ENCODE data around the gene ZNF646. TPM values are rescaled to one million over a fixed set of nuclear protein-coding genes. Genes with fewer than 3 reads are reported as not detected.

Gene ZNF646
- total and polyA plus RNA-seq, 2 of the 13 experiments (the other 11 are each of a cell fraction or from before 2014, with no cell fraction given): 3.4 to 10.9 TPM

- TF ChIP-seq FOXO4 (CRISPR knock-in tag; conservative IDR thresholded peaks at IDR 0.05) (no peak), ZNF740 (CRISPR knock-in tag; IDR thresholded peaks at IDR 0.05) (0 out of 2 replicates have a peak, but pooled peaks have one; percentile 30), MIER3 (CRISPR knock-in tag; IDR thresholded peaks at IDR 0.05; ENCODE audit: borderline replicate concordance) (no peak), BHLHE40 (IDR thresholded peaks at IDR 0.05; ENCODE audit: low read length) (no peak; the same call in 1 of the 2 replicates), U2AF1 (optimal IDR thresholded peaks at IDR 0.05; ENCODE audit: low read depth, low read length) (no peak), RAD21 (CRISPR knock-in tag; IDR thresholded peaks at IDR 0.05) (no peak), TOPORS (CRISPR knock-in tag; IDR thresholded peaks at IDR 0.05) (no peak; the same call in 1 of the 2 replicates), ZNF451 (CRISPR knock-in tag; IDR thresholded peaks at IDR 0.05) (no peak; the same call in 1 of the 2 replicates), POLR2A (IDR thresholded peaks at IDR 0.05; ENCODE audit: insufficient read depth in 1 of 2, low read depth in 2 of 2, low read length in 2 of 2) (no peak), DDIT3 (CRISPR knock-in tag; IDR thresholded peaks at IDR 0.05) (no peak), ZBTB21 (CRISPR knock-in tag; IDR thresholded peaks at IDR 0.05) (no peak), MAFF (IDR thresholded peaks at IDR 0.05; ENCODE audit: low read depth, low read length) (no peak), ZNF83 (CRISPR knock-in tag; IDR thresholded peaks at IDR 0.05; ENCODE audit: borderline replicate concordance) (0 out of 2 replicates have a peak, but pooled peaks have one; percentile 38), ZNF607 (CRISPR knock-in tag; IDR thresholded peaks at IDR 0.05; ENCODE audit: borderline replicate concordance) (no peak), ZGPAT (CRISPR knock-in tag; IDR thresholded peaks at IDR 0.05) (no peak), RXRA (CRISPR knock-in tag; IDR thresholded peaks at IDR 0.05) (no peak), NR2F1 (CRISPR knock-in tag; IDR thresholded peaks at IDR 0.05) (no peak), ZBTB3 (CRISPR knock-in tag; IDR thresholded peaks at IDR 0.05; ENCODE audit: borderline replicate concordance, low read depth) (0 out of 2 replicates have a peak, but pooled peaks have one; percentile 85), NFIC (IDR thresholded peaks at IDR 0.05; ENCODE audit: low read length) (no peak), GMEB1 (CRISPR knock-in tag; IDR thresholded peaks at IDR 0.05; ENCODE audit: borderline replicate concordance) (no peak), AKAP8 (CRISPR knock-in tag; IDR thresholded peaks at IDR 0.05) (no peak), ZNF704 (CRISPR knock-in tag; IDR thresholded peaks at IDR 0.05; ENCODE audit: borderline replicate concordance) (0 out of 2 replicates have a peak, but pooled peaks have one; percentile 86), ZNF546 (CRISPR knock-in tag; conservative IDR thresholded peaks at IDR 0.05) (0 out of 2 replicates have a peak, but pooled peaks have one; percentile 38)
Observed at GRCh38 chr16:31094088-31094423, 19.8 kb downstream of the ZNF646 start (continued).
